OCI-LY7 (cell line): ENCODE measurements around the gene ZNF23. TPM values are rescaled to one million over a fixed set of nuclear protein-coding genes. Genes with fewer than 3 reads are reported as not detected.

Experiments used
- BruUV-seq: library from RNA; stranded (reverse); fragments of 400-500 nt; replicated peaks from 2 replicates; lab custom pipeline; 2021; lab: Mats Ljungman, UMichigan
- CTCF ChIA-PET: fragments of 300-600 bp; sonication (Branson Sonifier 250); formaldehyde crosslinking; loops from one replicate; lab custom pipeline; 2022; ENCODE audit warnings: antibody characterized with exemption; ENCODE audit not compliant: unreplicated experiment; lab: Charles Lee
- POLR2A ChIA-PET: fragments of 300-600 bp; sonication (Branson Sonifier 250); formaldehyde crosslinking; loops from one replicate; lab custom pipeline; 2022; ENCODE audit warnings: antibody characterized with exemption; lab: Charles Lee
- DNase-seq: peaks from one replicate; pipeline ENCODE4 v3.0.0-alpha.2; 2015; ENCODE audit warnings: low spot score
- H2AFZ ChIP-seq: fragments of 200-600 bp; sonication (generic), shearing (Covaris generic); 2 replicates; pipeline ENCODE4 v1.6.1; 2014; ENCODE audit warnings: mild to moderate bottlenecking, antibody characterized with exemption, low read length, moderate library complexity
- H3K27ac ChIP-seq: fragments of 200-600 bp; sonication (generic); 2 replicates; pipeline ENCODE4 v1.5.1; 2014; ENCODE audit warnings: mixed run types, low read depth, mild to moderate bottlenecking, moderate library complexity, low read length, inconsistent platforms; ENCODE audit not compliant: poor library complexity, severe bottlenecking
- H3K36me3 ChIP-seq: fragments of 200-600 bp; sonication (generic); 2 replicates; pipeline ENCODE4 v1.6.1; 2014; ENCODE audit warnings: mild to moderate bottlenecking, antibody characterized with exemption, low read length, moderate library complexity, mixed read lengths; ENCODE audit not compliant: insufficient read depth
- H3K4me1 ChIP-seq: fragments of 200-600 bp; sonication (generic); 2 replicates; pipeline ENCODE4 v1.5.1; 2014; ENCODE audit warnings: mild to moderate bottlenecking, low read length; ENCODE audit not compliant: insufficient read depth, poor library complexity, severe bottlenecking
- H3K4me2 ChIP-seq: fragments of 200-600 bp; sonication (generic); 2 replicates; pipeline ENCODE4 v1.6.1; 2014; ENCODE audit warnings: mild to moderate bottlenecking, low read length
- H3K4me3 ChIP-seq: fragments of 200-600 bp; sonication (generic); 2 replicates; pipeline ENCODE4 v1.5.1; 2014; ENCODE audit warnings: mild to moderate bottlenecking, low read depth, low read length; ENCODE audit not compliant: poor library complexity, severe bottlenecking
- H3K79me2 ChIP-seq: fragments of 200-600 bp; sonication (generic); 2 replicates; pipeline ENCODE4 v1.6.1; 2016; ENCODE audit warnings: low read depth, mild to moderate bottlenecking, low read length, moderate library complexity, mixed read lengths; ENCODE audit not compliant: insufficient read depth
- H3K9me2 ChIP-seq: fragments of 200-600 bp; sonication (generic); 2 replicates; pipeline ENCODE4 v1.6.1; 2016; ENCODE audit warnings: mild to moderate bottlenecking, low read length, mixed read lengths; ENCODE audit not compliant: insufficient read depth
- H3K9me3 ChIP-seq: fragments of 200-600 bp; sonication (generic); 2 replicates; pipeline ENCODE4 v1.6.1; 2014; ENCODE audit warnings: mild to moderate bottlenecking, mixed run types, low read length, mixed read lengths
- H4K20me1 ChIP-seq: fragments of 200-600 bp; sonication (generic); 2 replicates; pipeline ENCODE4 v1.6.1; 2014; ENCODE audit warnings: mild to moderate bottlenecking, antibody characterized with exemption, low read length, moderate library complexity, mixed read lengths; ENCODE audit not compliant: insufficient read depth
- CTCF ChIP-seq: fragments of 200-600 bp; sonication (generic); conservative IDR thresholded peaks from 2 replicates; pipeline ENCODE4 v1.5.1; 2014; ENCODE audit warnings: mild to moderate bottlenecking, antibody characterized with exemption, low read length, moderate library complexity, mixed read lengths
- EZH2phosphoT487 ChIP-seq: fragments of 200-600 bp; sonication (generic); IDR thresholded peaks from 2 replicates; pipeline ENCODE4 v1.6.1; 2018; ENCODE audit warnings: low read depth, borderline replicate concordance, mild to moderate bottlenecking, mixed run types, antibody characterized with exemption, low read length, moderate library complexity, mixed read lengths
- intact Hi-C: fragments of 100-400 bp; cut with micrococcal nuclease; formaldehyde crosslinking; loops from one replicate; pipeline ENCODE4 v1.10.0; 2022; ENCODE audit not compliant: unreplicated experiment
- total RNA-seq, 2 experiments: library from RNA; depleted of rRNA in 1 of 2; stranded (reverse); fragments of >200 nt in 1 of 2; shearing (Covaris generic) in 1 of 2; gene quantifications; 2 replicates each; pipeline ENCODE4 v1.2.3, GENCODE V29; 2014 to 2022

ZNF23 gene
- total RNA-seq, 2 experiments from 2014 or later, result 7.4 to 11.8 TPM

GRCh38 chr16:71484006-71484893, 22.2 kb upstream of the ZNF23 start:
- TF ChIP-seq EZH2phosphoT487, result no peak
- TF ChIP-seq CTCF, result no peak
- CTCF ChIA-PET, result interaction anchor here (0.6 kb wide), 1 partner anchor 16 kb away, joined by 3 read pairs; no protein-coding TSS in a partner anchor
- intact Hi-C loops, result loop anchor here (1.0 kb wide), 1 partner anchor 22 kb away; the partner anchor contains the start of gene ZNF23
- no peaks in the 10 kb centered on the region for H3K79me2 ChIP-seq
- H3K9me3 ChIP-seq, result no peaks in the 10 kb centered on the region
- peak overlapping the region; percentile 68 for H3K4me2 ChIP-seq
- no peaks in the 10 kb centered on the region; the same call in 1 of the 2 replicates for H4K20me1 ChIP-seq
- peaks cover 8% of the 10 kb centered on the region for H3K4me1 ChIP-seq
- peak overlapping the region; percentile 96 for H2AFZ ChIP-seq
- peak; percentile 90 for DNase-seq
- POLR2A ChIA-PET, result interaction anchor here (0.9 to 1.0 kb wide), 3 partner anchors 20 to 22 kb away, joined by 3 read pairs; partner anchors contain the start of gene ZNF23
- BruUV-seq, result TSS peak; percentile 71
- no peaks in the 10 kb centered on the region for H3K9me2 ChIP-seq
- peak overlapping the region; percentile 92 for H3K4me3 ChIP-seq
- H3K27ac ChIP-seq, result peak overlapping the region; percentile 74
- no peaks in the 10 kb centered on the region for H3K36me3 ChIP-seq

GRCh38 chr16:71482569-71482968, 20.5 kb upstream of the ZNF23 start:
- no peaks in the 10 kb centered on the region for H3K9me3 ChIP-seq
- no peak for DNase-seq
- ChIA-PET CTCF (no interaction called here), POLR2A (interaction anchor here (0.6 to 0.9 kb wide), 2 partner anchors 20 to 193 kb away, joined by 3 to 4 read pairs; partner anchors contain the start of genes CMTR2 and ZNF23)
- H3K4me3 ChIP-seq, result no peak overlapping the region
- no peak overlapping the region for H3K4me2 ChIP-seq
- H4K20me1 ChIP-seq, result no peaks in the 10 kb centered on the region; the same call in 1 of the 2 replicates
- TF ChIP-seq EZH2phosphoT487 (no peak), CTCF (no peak)
- no TSS peak for BruUV-seq
- no peaks in the 10 kb centered on the region for H3K79me2 ChIP-seq
- H3K27ac ChIP-seq, result no peak overlapping the region
- no peak overlapping the region for H2AFZ ChIP-seq
- no peaks in the 10 kb centered on the region for H3K9me2 ChIP-seq
- intact Hi-C loops, result no loop called here
- peaks cover 8% of the 10 kb centered on the region for H3K4me1 ChIP-seq
- no peaks in the 10 kb centered on the region for H3K36me3 ChIP-seq
